Astrocyte of the spinal cord (primary cell): ENCODE measurements around the gene LMAN1L.

ENCODE experiments used
- DNase-seq: peaks from one replicate; pipeline ENCODE4 v3.0.0; 2011; ENCODE audit warnings: low read depth, low spot score
- H3K4me3 ChIP-seq: 2 replicates; pipeline ENCODE4 v1.5.1; 2011; ENCODE audit warnings: low read depth, mild to moderate bottlenecking, low read length, moderate library complexity
- in situ Hi-C: cut with HindIII; loops from 2 replicates; pipeline ENCODE4 v1.10.0; 2017; ENCODE audit warnings: low sequenced_read_pairs
- TF ChIP-seq, protein P1 (sequence below): IDR thresholded peaks from 2 replicates; pipeline ENCODE4 v1.5.1; 2012; ENCODE audit warnings: low read depth, mild to moderate bottlenecking, low read length, inconsistent platforms

LMAN1L gene

DNA sequence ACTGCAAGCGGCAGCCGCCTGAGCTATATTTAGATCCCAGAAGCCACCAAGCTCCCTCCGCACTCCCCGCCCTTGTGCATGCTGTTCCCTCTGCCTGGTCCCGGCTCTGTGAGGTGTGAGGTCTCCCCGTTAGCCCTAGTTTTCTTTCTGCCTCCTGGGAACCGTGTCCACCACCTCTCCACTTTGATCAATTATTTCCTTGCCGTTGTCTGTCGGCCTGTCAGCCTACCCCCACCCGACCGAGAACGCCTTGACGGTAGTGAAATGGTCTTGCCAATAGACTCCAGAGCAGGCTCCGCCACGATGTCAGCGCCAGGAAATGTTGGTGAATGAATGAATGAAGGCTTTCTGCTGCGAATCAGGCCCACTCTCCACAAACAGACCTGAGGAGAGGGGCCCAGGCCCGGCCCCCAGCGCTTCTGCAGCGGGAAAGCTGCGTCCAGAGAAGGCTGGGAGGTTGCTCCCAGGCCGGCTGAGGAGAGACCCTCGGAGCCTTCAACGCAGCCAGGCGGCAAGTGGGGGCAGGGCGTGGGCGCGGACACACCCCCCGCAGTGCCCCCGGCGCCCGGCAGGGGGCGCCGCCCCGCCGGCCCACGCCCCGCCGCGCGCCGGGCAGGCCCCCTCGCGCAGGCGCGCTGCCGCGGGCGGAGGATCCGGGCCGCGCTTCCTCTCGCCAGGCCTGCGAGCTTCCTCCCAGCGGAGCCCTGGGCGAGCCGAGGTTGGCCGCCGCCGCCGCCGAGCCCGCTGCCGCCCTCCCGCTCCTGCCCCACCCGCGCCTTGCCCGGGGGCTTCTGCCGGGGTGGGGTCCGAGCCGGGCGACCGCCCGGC, 31.0 kb upstream of the LMAN1L start, which contains the start of gene CSK:
CSK (plus strand) TSS at position 650 of the 828 bp plus-strand sequence. CDS start 16,218 bp downstream, outside the sequence.
- TF ChIP-seq, protein P1, sequence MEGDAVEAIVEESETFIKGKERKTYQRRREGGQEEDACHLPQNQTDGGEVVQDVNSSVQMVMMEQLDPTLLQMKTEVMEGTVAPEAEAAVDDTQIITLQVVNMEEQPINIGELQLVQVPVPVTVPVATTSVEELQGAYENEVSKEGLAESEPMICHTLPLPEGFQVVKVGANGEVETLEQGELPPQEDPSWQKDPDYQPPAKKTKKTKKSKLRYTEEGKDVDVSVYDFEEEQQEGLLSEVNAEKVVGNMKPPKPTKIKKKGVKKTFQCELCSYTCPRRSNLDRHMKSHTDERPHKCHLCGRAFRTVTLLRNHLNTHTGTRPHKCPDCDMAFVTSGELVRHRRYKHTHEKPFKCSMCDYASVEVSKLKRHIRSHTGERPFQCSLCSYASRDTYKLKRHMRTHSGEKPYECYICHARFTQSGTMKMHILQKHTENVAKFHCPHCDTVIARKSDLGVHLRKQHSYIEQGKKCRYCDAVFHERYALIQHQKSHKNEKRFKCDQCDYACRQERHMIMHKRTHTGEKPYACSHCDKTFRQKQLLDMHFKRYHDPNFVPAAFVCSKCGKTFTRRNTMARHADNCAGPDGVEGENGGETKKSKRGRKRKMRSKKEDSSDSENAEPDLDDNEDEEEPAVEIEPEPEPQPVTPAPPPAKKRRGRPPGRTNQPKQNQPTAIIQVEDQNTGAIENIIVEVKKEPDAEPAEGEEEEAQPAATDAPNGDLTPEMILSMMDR = peak; percentile 53
- peak; percentile 33 for DNase-seq
- in situ Hi-C loops = no loop called here
- H3K4me3 ChIP-seq = peak within 1 kb of the TSS; percentile 56

DNA sequence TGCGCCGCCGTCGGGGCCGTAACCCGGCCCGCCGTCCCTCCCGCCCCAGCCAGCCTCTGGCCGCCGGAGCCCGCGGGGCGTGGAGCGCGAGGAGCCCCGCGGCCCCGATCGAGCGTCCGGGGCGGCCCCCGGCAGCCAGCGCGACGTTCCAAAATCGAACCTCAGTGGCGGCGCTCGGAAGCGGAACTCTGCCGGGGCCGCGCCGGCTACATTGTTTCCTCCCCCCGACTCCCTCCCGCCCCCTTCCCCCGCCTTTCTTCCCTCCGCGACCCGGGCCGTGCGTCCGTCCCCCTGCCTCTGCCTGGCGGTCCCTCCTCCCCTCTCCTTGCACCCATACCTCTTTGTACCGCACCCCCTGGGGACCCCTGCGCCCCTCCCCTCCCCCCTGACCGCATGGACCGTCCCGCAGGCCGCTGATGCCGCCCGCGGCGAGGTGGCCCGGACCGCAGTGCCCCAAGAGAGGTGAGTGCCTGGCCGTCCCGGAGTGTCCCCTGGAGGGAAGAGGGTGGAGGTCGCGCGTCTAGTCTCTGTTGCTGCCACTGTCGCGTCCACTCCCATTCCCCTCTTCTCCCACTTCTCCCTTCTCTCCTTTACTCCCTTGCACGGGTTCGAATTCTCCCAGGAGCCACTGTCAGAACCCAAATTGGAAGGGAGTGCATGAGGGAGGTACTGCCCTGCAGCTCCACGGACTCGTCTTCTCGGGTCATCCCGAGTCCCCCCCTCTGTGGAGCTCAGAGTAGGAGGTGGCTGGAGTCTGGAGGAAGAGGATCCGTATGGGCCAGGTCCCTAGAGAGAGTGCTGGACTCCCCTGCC, 30.2 kb upstream of the LMAN1L start:
- TF ChIP-seq, protein P1 = no peak
- no peak for DNase-seq
- peak overlapping the region; percentile 56 for H3K4me3 ChIP-seq
- in situ Hi-C loops = no loop called here

DNA sequence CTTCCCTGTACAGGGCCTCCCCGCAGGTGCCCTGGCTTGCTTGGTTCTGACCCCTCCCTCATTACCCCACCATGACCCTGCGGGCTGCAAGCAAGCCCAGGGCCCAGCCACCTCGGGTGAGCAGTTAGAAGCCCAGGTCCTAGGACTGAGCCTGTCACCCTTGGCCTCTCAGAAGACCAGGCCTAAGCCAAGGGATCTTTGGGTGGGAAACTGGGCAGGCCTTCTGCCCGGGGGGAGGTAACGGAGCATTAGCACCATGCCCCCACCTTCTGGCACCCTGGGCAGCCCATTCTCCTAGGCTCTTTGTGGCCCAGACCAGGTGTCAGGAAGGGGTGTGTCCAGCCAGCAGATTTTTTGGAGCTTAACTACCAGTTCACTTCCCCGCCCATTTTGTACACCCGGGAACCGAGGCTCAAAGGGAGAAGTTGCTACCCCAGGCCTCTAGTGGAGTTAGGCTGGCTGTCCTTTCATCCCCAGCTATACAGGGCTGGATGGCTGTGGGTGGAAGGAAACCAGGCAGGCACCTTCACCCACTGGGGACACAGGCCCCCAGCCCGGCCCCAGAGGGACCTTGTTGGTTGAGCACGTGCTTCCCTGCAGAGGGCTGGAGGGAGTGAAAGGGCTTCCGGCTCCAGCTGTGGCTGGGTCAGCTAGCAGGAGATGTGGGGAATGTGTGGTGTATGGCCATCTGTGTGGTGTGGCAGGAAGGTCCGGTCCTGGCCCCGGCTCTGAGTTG, 29.4 kb upstream of the LMAN1L start:
- no peak for DNase-seq
- in situ Hi-C loops = no loop called here
- TF ChIP-seq, protein P1 = no peak
- H3K4me3 ChIP-seq = peak overlapping the region; percentile 56

DNA sequence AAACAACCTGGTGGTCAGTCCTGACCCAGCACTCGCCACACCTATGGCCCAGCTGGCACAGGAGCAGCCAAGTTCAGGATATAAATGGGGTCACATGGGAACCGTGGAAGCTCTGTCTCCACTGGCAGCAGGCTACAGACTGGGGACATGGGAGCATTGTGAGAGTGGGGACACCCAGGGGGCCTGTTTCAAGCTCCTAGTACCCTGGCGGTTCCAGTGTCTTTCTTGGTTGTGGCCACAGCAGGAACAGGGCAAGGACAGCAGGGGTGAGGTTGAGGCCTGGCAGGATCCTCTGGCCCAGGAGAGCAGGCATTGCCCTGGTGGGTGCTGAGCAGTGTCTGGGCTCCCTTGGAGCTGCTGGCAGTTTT, 28.8 kb upstream of the LMAN1L start:
- DNase-seq = no peak
- peak overlapping the region; percentile 56 for H3K4me3 ChIP-seq
- in situ Hi-C loops = no loop called here
- TF ChIP-seq, protein P1 = no peak

DNA sequence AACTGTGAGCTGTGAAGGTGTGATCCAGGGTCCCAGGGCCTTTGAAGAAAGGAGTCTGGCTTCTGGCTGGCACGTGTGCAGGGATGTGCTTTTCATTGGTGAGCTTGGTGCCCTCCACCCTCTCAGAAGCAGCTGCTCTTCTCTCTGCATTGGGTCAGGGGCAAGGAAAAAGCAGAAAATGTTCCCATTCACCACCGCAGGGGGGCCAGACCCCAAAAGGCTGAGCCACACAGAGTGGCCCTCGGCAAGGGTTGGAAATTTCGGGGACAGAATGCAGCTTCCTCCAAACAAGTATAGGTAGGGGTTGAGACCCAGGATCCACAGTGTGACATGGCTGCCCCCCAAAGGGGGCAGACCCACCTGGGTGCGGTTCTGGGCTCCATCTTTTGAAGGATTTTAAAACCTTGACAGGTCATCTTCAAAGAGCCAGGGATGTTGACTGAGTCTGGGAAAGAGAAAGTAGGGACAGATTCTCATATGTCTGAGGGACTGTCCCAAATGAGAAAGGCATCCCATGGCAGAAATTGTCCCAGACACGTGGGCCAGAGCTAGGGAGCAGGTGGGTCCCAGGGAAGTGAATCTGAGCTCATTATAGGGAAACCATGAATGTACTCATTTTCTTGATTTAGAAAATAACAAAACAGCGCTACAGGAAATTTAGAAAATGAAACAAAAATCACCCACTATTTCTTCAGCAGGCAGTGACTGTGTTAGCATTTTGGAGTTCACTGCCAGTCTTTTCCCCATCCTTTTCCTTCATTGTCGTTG, 28.0 kb upstream of the LMAN1L start:
- TF ChIP-seq, protein P1 = no peak
- no peak overlapping the region for H3K4me3 ChIP-seq
- in situ Hi-C loops = no loop called here

More for the DNA sequence above, 28.0 kb upstream of the LMAN1L start:
- no peak for DNase-seq
